Endothelial cell of umbilical vein (primary cell): ENCODE data around the gene KL. TPM values are rescaled to one million over a fixed set of nuclear protein-coding genes. Genes with fewer than 3 reads are reported as not detected.

ENCODE experiments used
- BruUV-seq: library from RNA; stranded (reverse); fragments of 400-500 nt; replicated peaks from 2 replicates; lab custom pipeline; 2021; lab: Mats Ljungman, UMichigan
- CTCF ChIA-PET: fragments of 300-600, 350-600 bp; sonication (Branson Sonifier 250); formaldehyde crosslinking; loops from one replicate; lab custom pipeline; 2021; ENCODE audit warnings: antibody characterized with exemption, inconsistent platforms; lab: Charles Lee
- POLR2A ChIA-PET: fragments of 300-600, 350-600 bp; sonication (Branson Sonifier 250); formaldehyde crosslinking; loops from one replicate; lab custom pipeline; 2021; ENCODE audit warnings: antibody characterized with exemption, inconsistent platforms; lab: Charles Lee
- DNase-seq: peaks from one replicate; pipeline ENCODE4 v3.0.0-alpha.2; 2011; ENCODE audit warnings: low read depth, low spot score
- FAIRE-seq: peaks from 2 replicates; lab custom pipeline; 2011; peaks lifted over from hg19 to GRCh38; lab: Jason Lieb, UNC
- H2AFZ ChIP-seq: 2 replicates; pipeline ENCODE4 v1.6.0; 2012; ENCODE audit warnings: low read depth, low read length, control low read depth, inconsistent platforms
- H3K27ac ChIP-seq: 2 replicates; pipeline ENCODE4 v1.5.1; 2011; ENCODE audit warnings: low read depth, mild to moderate bottlenecking, control low read depth, low read length, moderate library complexity; ENCODE audit not compliant: insufficient read depth
- H3K27me3 ChIP-seq, 2 experiments: 2 replicates each; pipeline versions ENCODE4 v1.6.0 to v1.6.1; 2011; ENCODE audit warnings: low read length in 2 of 2, mixed read lengths in 1 of 2; ENCODE audit not compliant: control insufficient read depth in 2 of 2, insufficient read depth in 2 of 2
- H3K36me3 ChIP-seq, 2 experiments: 2 replicates in 1 of 2; 3 replicates in 1 of 2; pipeline ENCODE4 v1.5.1; 2011; ENCODE audit warnings: low read length in 2 of 2, mild to moderate bottlenecking in 1 of 2, moderate library complexity in 1 of 2; ENCODE audit not compliant: control insufficient read depth in 2 of 2, insufficient read depth in 2 of 2; ENCODE audit errors: extremely low read depth in 1 of 2
- H3K4me1 ChIP-seq: 3 replicates; pipeline ENCODE4 v1.5.1; 2011; ENCODE audit warnings: mild to moderate bottlenecking, low read length; ENCODE audit not compliant: control insufficient read depth, insufficient read depth; ENCODE audit errors: extremely low read depth
- H3K4me2 ChIP-seq: 2 replicates; pipeline ENCODE4 v1.6.1; 2011; ENCODE audit warnings: low read length, control low read depth, mixed read lengths; ENCODE audit not compliant: insufficient read depth
- H3K4me3 ChIP-seq, 3 experiments: fragments of 200-600 bp in 1 of 3; sonication (generic), shearing (Covaris generic) in 1 of 3; replicated peaks in 1 of 3; 2 replicates each; pipeline ENCODE4 v1.5.1; 2011 to 2016; ENCODE audit warnings: control low read depth in 3 of 3, low read length in 3 of 3, mild to moderate bottlenecking in 2 of 3, inconsistent platforms in 1 of 3, low read depth in 1 of 3, moderate library complexity in 1 of 3; ENCODE audit not compliant: insufficient read depth in 1 of 3
- H3K79me2 ChIP-seq: 2 replicates; pipeline ENCODE4 v1.6.0; 2012; ENCODE audit warnings: low read length, inconsistent platforms; ENCODE audit not compliant: control insufficient read depth, insufficient read depth
- H3K9ac ChIP-seq: replicated peaks from 2 replicates; pipeline ENCODE3; 2011; ENCODE audit warnings: low read length, control low read depth; ENCODE audit not compliant: insufficient read depth; ENCODE audit errors: extremely low read depth
- H3K9me1 ChIP-seq: replicated peaks from 3 replicates; pipeline ENCODE4 v1.6.0; 2011; ENCODE audit warnings: mild to moderate bottlenecking, low read length; ENCODE audit not compliant: control insufficient read depth, insufficient read depth; ENCODE audit errors: extremely low read depth
- H3K9me3 ChIP-seq: replicated peaks from 2 replicates; pipeline ENCODE4 v1.5.1; 2012; ENCODE audit warnings: low read length, inconsistent platforms; ENCODE audit not compliant: control insufficient read depth, insufficient read depth
- H4K20me1 ChIP-seq: replicated peaks from 2 replicates; pipeline ENCODE3; 2011; ENCODE audit warnings: mild to moderate bottlenecking, low read length; ENCODE audit not compliant: control insufficient read depth, insufficient read depth; ENCODE audit errors: extremely low read depth
- EZH2 ChIP-seq: IDR thresholded peaks from 2 replicates; pipeline ENCODE4 v1.6.1; 2012; ENCODE audit warnings: borderline replicate concordance, low read depth, mild to moderate bottlenecking, moderate library complexity, low read length, inconsistent platforms; ENCODE audit not compliant: severe bottlenecking
- FOS ChIP-seq: IDR thresholded peaks from 2 replicates; pipeline ENCODE4 v1.6.1; 2011; ENCODE audit warnings: mild to moderate bottlenecking, low read length, moderate library complexity, borderline replicate concordance; ENCODE audit not compliant: insufficient read depth
- GATA2 ChIP-seq: IDR thresholded peaks from 2 replicates; pipeline ENCODE4 v1.7.0; 2011; ENCODE audit warnings: low read depth, mild to moderate bottlenecking, moderate library complexity, mixed read lengths, low read length; ENCODE audit not compliant: insufficient read length, insufficient read depth
- JUN ChIP-seq: IDR thresholded peaks from 2 replicates; pipeline ENCODE4 v1.6.1; 2011; ENCODE audit warnings: borderline replicate concordance, low read depth; ENCODE audit not compliant: insufficient read length, insufficient read depth
- MAX ChIP-seq: IDR thresholded peaks from 2 replicates; pipeline ENCODE4 v1.6.1; 2011; ENCODE audit not compliant: insufficient read depth, insufficient read length
- MYC ChIP-seq: IDR thresholded peaks from one replicate; pipeline ENCODE4 v1.6.1; 2011; ENCODE audit warnings: mild to moderate bottlenecking, low read depth, low read length
- POLR2A ChIP-seq: IDR thresholded peaks from 2 replicates; pipeline ENCODE4 v1.6.1; 2012; ENCODE audit warnings: low read depth, mild to moderate bottlenecking, control low read depth, low read length
- POLR2AphosphoS5 ChIP-seq: IDR thresholded peaks from 2 replicates; pipeline ENCODE4 v1.6.1; 2012; ENCODE audit warnings: low read depth, mild to moderate bottlenecking, control low read depth, low read length, moderate library complexity; ENCODE audit not compliant: insufficient read depth
- dilution Hi-C: fragments of 300-500 bp; cut with MboI; formaldehyde crosslinking; loops from one replicate; pipeline ENCODE4 v1.15.0; 2019; ENCODE audit warnings: low sequenced_read_pairs; ENCODE audit not compliant: extremely low pct_ligation_motif_present
- intact Hi-C: fragments of 100-400 bp; cut with micrococcal nuclease; formaldehyde crosslinking; loops from one replicate; pipeline ENCODE4 v1.10.0; 2022
- polyA plus RNA-seq, 4 experiments: library from polyadenylated mRNA; depleted of rRNA in 3 of 4; stranded (reverse) in 3 of 4; unstranded in 1 of 4; fragments of >200 nt; gene quantifications; 2 replicates each; pipeline versions ENCODE4 v1.2.1 to v1.2.3, GENCODE V29; 2011 to 2012; ENCODE audit warnings: missing spikeins in 1 of 4
- total RNA-seq: library from RNA; stranded (reverse); gene quantifications from 2 replicates; pipeline ENCODE4 v1.2.3, GENCODE V29; 2021
- TF ChIP-seq, protein P1 (sequence below), 2 donors: IDR thresholded peaks; 1 replicate in 1 of 2; 2 replicates in 1 of 2; pipeline ENCODE4 v1.5.1; 2011; ENCODE audit warnings: low read length in 2 of 2, mild to moderate bottlenecking in 2 of 2, moderate library complexity in 2 of 2, control low read depth in 1 of 2, inconsistent platforms in 1 of 2, low read depth in 1 of 2; ENCODE audit not compliant: insufficient read depth in 1 of 2; ENCODE audit errors: extremely low read depth in 1 of 2

The KL gene
- total and polyA plus RNA-seq, 2 donors (not counting 3 experiments of a cell fraction or from before 2014, with no cell fraction given) = 0.01 to 0.07 TPM

GRCh38 chr13:33080972-33081590 is 64.9 kb downstream of the KL start:
- Histone ChIP-seq H4K20me1 (no peaks in the 10 kb centered on the region), H3K9ac (no peak overlapping the region), H3K36me3 (no peaks in the 10 kb centered on the region), H2AFZ (peak overlapping the region; percentile 73), H3K4me1 (peaks cover 16% of the 10 kb centered on the region), H3K79me2 (no peaks in the 10 kb centered on the region), H3K9me3 (no peaks in the 10 kb centered on the region), H3K4me3 (no peak overlapping the region), H3K4me2 (peak overlapping the region; percentile 74), H3K27ac (no peak overlapping the region), H3K27me3 (no peaks in the 10 kb centered on the region), H3K9me1 (no peaks in the 10 kb centered on the region)
- intact Hi-C loops = no loop called here
- peak; percentile 45 for DNase-seq
- ChIA-PET CTCF (interaction anchor here (1.3 kb wide), 1 partner anchor 24 kb away, joined by 6 read pairs; no protein-coding TSS in a partner anchor), POLR2A (no interaction called here)
- FAIRE-seq = peak; percentile 15
- TF ChIP-seq JUN (no peak), POLR2AphosphoS5 (no peak), GATA2 (no peak)
- TF ChIP-seq, protein P1, sequence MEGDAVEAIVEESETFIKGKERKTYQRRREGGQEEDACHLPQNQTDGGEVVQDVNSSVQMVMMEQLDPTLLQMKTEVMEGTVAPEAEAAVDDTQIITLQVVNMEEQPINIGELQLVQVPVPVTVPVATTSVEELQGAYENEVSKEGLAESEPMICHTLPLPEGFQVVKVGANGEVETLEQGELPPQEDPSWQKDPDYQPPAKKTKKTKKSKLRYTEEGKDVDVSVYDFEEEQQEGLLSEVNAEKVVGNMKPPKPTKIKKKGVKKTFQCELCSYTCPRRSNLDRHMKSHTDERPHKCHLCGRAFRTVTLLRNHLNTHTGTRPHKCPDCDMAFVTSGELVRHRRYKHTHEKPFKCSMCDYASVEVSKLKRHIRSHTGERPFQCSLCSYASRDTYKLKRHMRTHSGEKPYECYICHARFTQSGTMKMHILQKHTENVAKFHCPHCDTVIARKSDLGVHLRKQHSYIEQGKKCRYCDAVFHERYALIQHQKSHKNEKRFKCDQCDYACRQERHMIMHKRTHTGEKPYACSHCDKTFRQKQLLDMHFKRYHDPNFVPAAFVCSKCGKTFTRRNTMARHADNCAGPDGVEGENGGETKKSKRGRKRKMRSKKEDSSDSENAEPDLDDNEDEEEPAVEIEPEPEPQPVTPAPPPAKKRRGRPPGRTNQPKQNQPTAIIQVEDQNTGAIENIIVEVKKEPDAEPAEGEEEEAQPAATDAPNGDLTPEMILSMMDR (IDR thresholded peaks at IDR 0.05; ENCODE audit: extremely low read depth in 1 of 2, insufficient read depth in 1 of 2, low read depth in 1 of 2, low read length in 2 of 2) = no peak
- no TSS peak for BruUV-seq
- dilution Hi-C loops = no loop called here

DNA sequence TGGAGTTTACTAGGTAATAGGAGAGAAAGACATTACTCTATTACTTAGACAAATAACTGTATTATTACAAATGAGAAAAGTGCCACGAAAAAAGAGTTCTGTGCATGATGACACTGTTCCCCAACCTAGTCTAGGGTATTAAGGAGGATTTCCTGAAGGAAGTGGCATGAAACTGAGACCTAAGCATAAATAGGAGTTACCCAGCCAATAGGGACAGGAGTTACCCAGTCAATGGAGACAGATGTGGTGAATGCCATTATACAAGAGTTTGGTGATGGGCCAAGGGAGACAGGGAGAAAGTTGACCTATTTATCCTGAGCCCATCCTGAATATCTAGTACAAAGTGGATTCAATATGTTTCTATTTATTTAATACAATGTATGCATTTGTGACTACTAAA is 65.4 kb downstream of the KL start:
- dilution Hi-C loops (no loop called here), intact Hi-C loops (no loop called here)
- BruUV-seq = no TSS peak
- ChIA-PET CTCF (interaction anchor here (1.3 kb wide), 1 partner anchor 24 kb away, joined by 6 read pairs; no protein-coding TSS in a partner anchor), POLR2A (no interaction called here)
- Histone ChIP-seq H3K4me2 (no peak overlapping the region), H4K20me1 (no peaks in the 10 kb centered on the region), H3K36me3 (no peaks in the 10 kb centered on the region), H2AFZ (peak overlapping the region; percentile 3), H3K79me2 (no peaks in the 10 kb centered on the region), H3K4me3 (no peak overlapping the region), H3K9ac (no peak overlapping the region), H3K9me1 (no peaks in the 10 kb centered on the region), H3K27me3 (no peaks in the 10 kb centered on the region), H3K27ac (no peak overlapping the region), H3K9me3 (no peaks in the 10 kb centered on the region), H3K4me1 (peaks cover 16% of the 10 kb centered on the region)
- no peak for DNase-seq
- TF ChIP-seq POLR2AphosphoS5 (no peak), EZH2 (no peak), POLR2A (no peak), MAX (no peak), GATA2 (no peak), MYC (no peak), JUN (no peak), FOS (no peak)
- TF ChIP-seq, protein P1 (IDR thresholded peaks at IDR 0.05; ENCODE audit: extremely low read depth in 1 of 2, insufficient read depth in 1 of 2, low read depth in 1 of 2, low read length in 2 of 2) = no peak
- FAIRE-seq = no peak
